OCI-LY1 (cell line): ENCODE data around the gene SRMS.

Experiments
- H2AFZ ChIP-seq: fragments of 200-600 bp; sonication (generic), shearing (Covaris generic); 2 replicates; pipeline ENCODE4 v1.6.0; 2014; ENCODE audit warnings: antibody characterized with exemption, mild to moderate bottlenecking, low read length
- H3F3A ChIP-seq: fragments of 200-600 bp; sonication (generic), shearing (Covaris generic); 2 replicates; pipeline ENCODE4 v1.6.0; 2014; ENCODE audit warnings: mild to moderate bottlenecking, antibody characterized with exemption, low read length, moderate library complexity; ENCODE audit not compliant: insufficient read depth
- H3K27ac ChIP-seq: fragments of 200-600 bp; sonication (generic); 2 replicates; pipeline ENCODE4 v1.5.1; 2014; ENCODE audit warnings: low read length, mixed run types, mild to moderate bottlenecking, low read depth; ENCODE audit not compliant: poor library complexity, severe bottlenecking
- H3K27me3 ChIP-seq: fragments of 200-600 bp; sonication (generic); 2 replicates; pipeline ENCODE4 v1.6.0; 2014; ENCODE audit warnings: antibody characterized with exemption, mild to moderate bottlenecking, low read length, moderate library complexity; ENCODE audit not compliant: insufficient read depth
- H3K36me3 ChIP-seq: fragments of 200-600 bp; sonication (generic); 2 replicates; pipeline ENCODE4 v1.6.1; 2014; ENCODE audit warnings: mild to moderate bottlenecking, antibody characterized with exemption, low read length, moderate library complexity, mixed read lengths; ENCODE audit not compliant: insufficient read depth
- H3K4me1 ChIP-seq: fragments of 200-600 bp; sonication (generic); 2 replicates; pipeline ENCODE4 v1.5.1; 2014; ENCODE audit warnings: mild to moderate bottlenecking, low read length, moderate library complexity; ENCODE audit not compliant: insufficient read depth, severe bottlenecking
- H3K4me2 ChIP-seq: fragments of 200-600 bp; sonication (generic), shearing (Covaris generic); 2 replicates; pipeline ENCODE4 v1.6.1; 2014; ENCODE audit warnings: low read length
- H3K4me3 ChIP-seq: fragments of 200-600 bp; sonication (generic); 2 replicates; pipeline ENCODE4 v1.5.1; 2014; ENCODE audit warnings: low read length, low read depth, mild to moderate bottlenecking, mixed read lengths; ENCODE audit not compliant: poor library complexity, severe bottlenecking
- H3K79me2 ChIP-seq: fragments of 200-600 bp; shearing (Covaris generic); 2 replicates; pipeline ENCODE4 v1.6.1; 2016; ENCODE audit warnings: mixed run types, low read length, mixed read lengths; ENCODE audit not compliant: insufficient read depth
- H3K9ac ChIP-seq: fragments of 200-600 bp; sonication (generic), shearing (Covaris generic); 2 replicates; pipeline ENCODE4 v1.6.1; 2014; ENCODE audit warnings: mild to moderate bottlenecking, low read length, mixed read lengths
- H3K9me2 ChIP-seq: fragments of 200-600 bp; sonication (generic), shearing (Covaris generic); 2 replicates; pipeline ENCODE4 v1.6.1; 2014; ENCODE audit warnings: low read depth, mild to moderate bottlenecking, low read length, mixed read lengths
- H3K9me3 ChIP-seq: fragments of 200-600 bp; shearing (Covaris generic); 2 replicates; pipeline ENCODE4 v1.6.1; 2014; ENCODE audit warnings: low read length, mixed read lengths
- H4K20me1 ChIP-seq: fragments of 200-600 bp; sonication (generic), shearing (Covaris generic); 2 replicates; pipeline ENCODE4 v1.6.0; 2016; ENCODE audit warnings: mild to moderate bottlenecking, low read length; ENCODE audit not compliant: insufficient read depth
- EZH2 ChIP-seq: fragments of 200-600 bp; sonication (generic), shearing (Covaris generic); IDR thresholded peaks from 2 replicates; pipeline ENCODE4 v1.8.0; 2017; ENCODE audit warnings: borderline replicate concordance, mixed run types, mild to moderate bottlenecking, antibody characterized with exemption, low read length, moderate library complexity, mixed read lengths
- TF ChIP-seq, protein P1 (sequence below): fragments of 200-600 bp; sonication (generic), shearing (Covaris generic); IDR thresholded peaks from 2 replicates; pipeline ENCODE4 v1.5.1; 2017; ENCODE audit warnings: mild to moderate bottlenecking, antibody characterized with exemption, low read length, moderate library complexity, mixed read lengths

The SRMS gene

DNA sequence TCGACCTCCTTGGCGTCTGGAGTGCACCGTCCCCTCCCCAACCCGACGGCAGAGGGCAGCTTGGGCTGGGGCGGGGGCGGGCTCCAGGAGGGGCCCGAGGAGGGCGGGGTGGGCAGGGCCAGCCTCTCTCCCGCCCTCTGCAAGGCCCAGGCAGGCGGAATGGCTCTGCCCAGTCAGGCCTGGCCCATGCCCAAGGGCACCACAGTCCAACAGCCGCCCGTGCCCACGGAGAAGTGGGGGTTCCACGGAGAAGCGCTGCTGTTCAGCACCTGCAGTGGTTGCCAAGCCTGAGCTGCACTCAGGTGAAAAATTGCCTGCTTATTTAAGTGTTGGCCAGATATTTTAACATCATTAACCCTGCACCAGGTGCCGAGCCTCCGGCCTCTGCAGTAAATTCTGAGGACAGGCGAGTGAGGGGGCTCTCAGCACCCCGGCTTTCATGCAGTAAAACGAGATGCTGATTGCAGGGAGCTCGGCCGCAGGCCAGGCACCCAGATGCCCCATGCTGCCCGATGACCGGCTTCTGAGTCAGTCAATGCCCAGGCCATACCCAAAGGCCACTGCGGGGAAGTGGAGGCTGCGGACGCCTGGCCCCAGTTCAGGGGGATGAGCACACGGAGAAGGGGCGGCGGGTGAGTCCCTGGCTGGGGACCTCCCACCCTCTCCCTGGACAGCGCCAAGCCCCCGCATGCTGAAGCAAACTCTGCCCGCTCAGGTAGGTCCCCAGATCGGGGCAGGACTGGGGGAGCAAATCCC, at the start of gene SRMS:
Gene SRMS, minus strand, starts transcription at position 25 of the 756 bp plus-strand sequence. CDS start 286 bp downstream, outside the sequence.
- Histone ChIP-seq H2AFZ (no peak within 1 kb of the TSS), H3K36me3 (no peaks in the 10 kb centered on the region), H3K79me2 (no peaks in the 10 kb centered on the region), H3K9ac (no peak within 1 kb of the TSS), H3K27ac (no peak within 1 kb of the TSS), H3K4me3 (no peak within 1 kb of the TSS), H3K27me3 (peaks cover 8% of the 10 kb centered on the region; the same call in 1 of the 2 replicates), H3F3A (0 out of 2 replicates have a peak, but pooled peaks cover 2% of the 10 kb centered on the region), H3K9me2 (no peaks in the 10 kb centered on the region), H3K4me1 (peaks cover 8% of the 10 kb centered on the region), H3K4me2 (no peak within 1 kb of the TSS), H4K20me1 (no peaks in the 10 kb centered on the region), H3K9me3 (no peaks in the 10 kb centered on the region)
- no peak for TF ChIP-seq EZH2
- TF ChIP-seq, protein P1, sequence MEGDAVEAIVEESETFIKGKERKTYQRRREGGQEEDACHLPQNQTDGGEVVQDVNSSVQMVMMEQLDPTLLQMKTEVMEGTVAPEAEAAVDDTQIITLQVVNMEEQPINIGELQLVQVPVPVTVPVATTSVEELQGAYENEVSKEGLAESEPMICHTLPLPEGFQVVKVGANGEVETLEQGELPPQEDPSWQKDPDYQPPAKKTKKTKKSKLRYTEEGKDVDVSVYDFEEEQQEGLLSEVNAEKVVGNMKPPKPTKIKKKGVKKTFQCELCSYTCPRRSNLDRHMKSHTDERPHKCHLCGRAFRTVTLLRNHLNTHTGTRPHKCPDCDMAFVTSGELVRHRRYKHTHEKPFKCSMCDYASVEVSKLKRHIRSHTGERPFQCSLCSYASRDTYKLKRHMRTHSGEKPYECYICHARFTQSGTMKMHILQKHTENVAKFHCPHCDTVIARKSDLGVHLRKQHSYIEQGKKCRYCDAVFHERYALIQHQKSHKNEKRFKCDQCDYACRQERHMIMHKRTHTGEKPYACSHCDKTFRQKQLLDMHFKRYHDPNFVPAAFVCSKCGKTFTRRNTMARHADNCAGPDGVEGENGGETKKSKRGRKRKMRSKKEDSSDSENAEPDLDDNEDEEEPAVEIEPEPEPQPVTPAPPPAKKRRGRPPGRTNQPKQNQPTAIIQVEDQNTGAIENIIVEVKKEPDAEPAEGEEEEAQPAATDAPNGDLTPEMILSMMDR, result no peak

GRCh38 chr20:63596423-63596822, 48.9 kb upstream of the SRMS start:
- Histone ChIP-seq H3K36me3 (peaks cover 64% of the 10 kb centered on the region), H2AFZ (no peak overlapping the region), H3K9ac (no peak overlapping the region), H3K27ac (no peak overlapping the region), H3K9me3 (no peaks in the 10 kb centered on the region), H3K79me2 (no peaks in the 10 kb centered on the region), H3K27me3 (no peaks in the 10 kb centered on the region), H3K4me2 (no peak overlapping the region), H3F3A (no peaks in the 10 kb centered on the region), H3K4me1 (no peaks in the 10 kb centered on the region), H3K9me2 (no peaks in the 10 kb centered on the region), H4K20me1 (no peaks in the 10 kb centered on the region), H3K4me3 (no peak overlapping the region)
- TF ChIP-seq, protein P1, result no peak
- no peak for TF ChIP-seq EZH2

- H4K20me1 ChIP-seq, result no peaks in the 10 kb centered on the region
- H3K27ac ChIP-seq, result no peak overlapping the region
- H3K36me3 ChIP-seq, result peaks cover 65% of the 10 kb centered on the region
- H3K79me2 ChIP-seq, result no peaks in the 10 kb centered on the region
- no peak overlapping the region for H3K4me2 ChIP-seq
- H3K9me3 ChIP-seq, result no peaks in the 10 kb centered on the region
- no peaks in the 10 kb centered on the region for H3K4me1 ChIP-seq
- no peak overlapping the region for H3K9ac ChIP-seq
- H3K9me2 ChIP-seq, result no peaks in the 10 kb centered on the region
- no peak for TF ChIP-seq EZH2
- TF ChIP-seq, protein P1, result no peak
- no peaks in the 10 kb centered on the region for H3F3A ChIP-seq
- no peak overlapping the region for H3K4me3 ChIP-seq
- no peak overlapping the region for H2AFZ ChIP-seq
- no peaks in the 10 kb centered on the region for H3K27me3 ChIP-seq
Observed at GRCh38 chr20:63595416-63596127, 48.0 kb upstream of the SRMS start.
